GM23248 (cell line): Measurements from ENCODE around the gene ASXL3.

Source experiments
- EZH2 ChIP-seq: fragments of 200-600 bp; sonication (generic); IDR thresholded peaks from 2 replicates; pipeline ENCODE4 v1.6.1; 2018; ENCODE audit warnings: antibody characterized with exemption, mild to moderate bottlenecking; ENCODE audit not compliant: insufficient read depth, poor library complexity, severe bottlenecking
- EZH2phosphoT487 ChIP-seq: fragments of 200-600 bp; sonication (generic); IDR thresholded peaks from 2 replicates; pipeline ENCODE4 v1.6.1; 2018; ENCODE audit warnings: antibody characterized with exemption, moderate library complexity, mild to moderate bottlenecking, low read depth; ENCODE audit not compliant: insufficient read depth

- TF ChIP-seq EZH2 (no peak), EZH2phosphoT487 (no peak)
Observed at GRCh38 chr18:33697498-33697897, 119.5 kb downstream of the ASXL3 start.
